Glutamatergic neuron (in vitro differentiated cells): ENCODE measurements around the gene FOXL3. TPM values are rescaled to one million over a fixed set of nuclear protein-coding genes. Genes with fewer than 3 reads are reported as not detected.
A peak's percentile ranks its signal among the peaks of the same experiment; 100 is the strongest.
"Not testable (repeated sequence)": the region's sequence is repeated elsewhere in the genome, so short reads cannot be mapped to it uniquely, and the experiment has no call there.

Experiments used
- DNase-seq: peaks from one replicate; pipeline ENCODE4 v3.0.0; 2022
- H3K27ac Mint-ChIP-seq: one replicate; pipeline ENCODE4 v1.8.0; 2020; ENCODE audit warnings: mild to moderate bottlenecking, mixed read lengths, inconsistent platforms; ENCODE audit not compliant: unreplicated experiment
- H3K27me3 Mint-ChIP-seq: one replicate; pipeline ENCODE4 v1.8.0; 2020; ENCODE audit warnings: mild to moderate bottlenecking, moderate library complexity, mixed read lengths, inconsistent platforms; ENCODE audit not compliant: unreplicated experiment
- H3K36me3 Mint-ChIP-seq: one replicate; pipeline ENCODE4 v1.8.0; 2020; ENCODE audit warnings: mild to moderate bottlenecking, mixed read lengths, inconsistent platforms; ENCODE audit not compliant: unreplicated experiment
- H3K4me1 Mint-ChIP-seq: one replicate; pipeline ENCODE4 v1.8.0; 2020; ENCODE audit warnings: mild to moderate bottlenecking, low read depth, mixed read lengths, inconsistent platforms; ENCODE audit not compliant: unreplicated experiment
- H3K4me3 Mint-ChIP-seq: one replicate; pipeline ENCODE4 v1.8.0; 2020; ENCODE audit warnings: mild to moderate bottlenecking, mixed read lengths, inconsistent platforms; ENCODE audit not compliant: unreplicated experiment
- H3K9me3 Mint-ChIP-seq: one replicate; pipeline ENCODE4 v1.8.0; 2020; ENCODE audit warnings: mild to moderate bottlenecking, moderate library complexity, mixed read lengths, inconsistent platforms; ENCODE audit not compliant: unreplicated experiment
- CTCF ChIP-seq: fragments of 200-600 bp; sonication (generic); IDR thresholded peaks from one replicate; pipeline ENCODE4 v1.5.0; 2021; ENCODE audit not compliant: partially characterized antibody, unreplicated experiment
- total RNA-seq: library from RNA; stranded (reverse); fragmentation: NEBNext Ultra II Directional; extraction: Animal tissue kit (Norgen Biotek cat#: 25700); gene quantifications from one replicate; pipeline ENCODE4 v1.2.1, GENCODE V29; 2021; ENCODE audit not compliant: unreplicated experiment

FOXL3 gene
- total RNA-seq, 1 donor from 2014 or later, result not detected

GRCh38 chr7:332646-333392 is 42.8 kb downstream of the FOXL3 start:
- H3K36me3 Mint-ChIP-seq, result no peaks in the 10 kb centered on the region
- peaks cover 15% of the 10 kb centered on the region for H3K9me3 Mint-ChIP-seq
- DNase-seq, result peak; percentile 91
- no peaks in the 10 kb centered on the region for H3K4me1 Mint-ChIP-seq
- H3K4me3 Mint-ChIP-seq, result no peak overlapping the region
- TF ChIP-seq CTCF, result peak; percentile 98
- H3K27ac Mint-ChIP-seq, result no peak overlapping the region
- H3K27me3 Mint-ChIP-seq, result peaks cover 15% of the 10 kb centered on the region

- TF ChIP-seq CTCF, result no peak
- Mint-ChIP-seq H3K9me3 (peaks cover 15% of the 10 kb centered on the region), H3K27ac (no peak overlapping the region), H3K4me3 (no peak overlapping the region), H3K4me1 (no peaks in the 10 kb centered on the region), H3K27me3 (peaks cover 18% of the 10 kb centered on the region), H3K36me3 (no peaks in the 10 kb centered on the region)
- DNase-seq, result peak; percentile 10
Measured at GRCh38 chr7:333393-333764, 43.4 kb downstream of the FOXL3 start.

DNA sequence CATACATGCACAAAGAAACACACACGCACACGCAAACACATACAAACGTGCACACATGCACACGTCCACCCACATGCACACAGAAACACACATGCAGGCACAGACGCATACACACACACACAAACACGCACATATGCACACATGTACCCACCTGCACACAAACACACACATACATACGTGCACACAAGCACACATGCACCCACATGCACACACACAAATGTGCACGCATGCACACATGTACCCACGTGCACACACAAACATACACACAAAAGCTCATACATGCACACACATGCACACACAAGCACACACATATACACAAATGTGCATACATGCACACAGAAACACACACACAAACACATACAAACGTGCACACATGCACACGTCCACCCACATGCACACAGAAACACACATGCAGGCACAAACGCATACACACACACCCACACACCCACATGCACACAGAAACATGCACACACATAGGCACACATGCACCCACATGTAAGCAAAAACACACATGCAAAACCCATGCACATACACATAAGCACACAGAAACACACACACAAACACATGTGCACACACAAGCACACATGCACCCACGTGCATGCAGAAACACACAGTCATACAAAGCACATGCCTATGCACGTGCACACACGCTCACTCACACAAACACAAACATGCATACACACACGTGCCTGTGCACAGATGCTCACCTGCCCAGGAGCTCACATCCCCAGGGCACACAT is 44.8 kb downstream of the FOXL3 start:
- H3K4me1 Mint-ChIP-seq, result no peaks in the 10 kb centered on the region
- H3K27me3 Mint-ChIP-seq, result peaks cover 23% of the 10 kb centered on the region
- H3K27ac Mint-ChIP-seq, result peak overlapping the region; percentile 65
- no peak for TF ChIP-seq CTCF
- peak; percentile 0 for DNase-seq
- no peak overlapping the region for H3K4me3 Mint-ChIP-seq
- no peaks in the 10 kb centered on the region for H3K36me3 Mint-ChIP-seq
- H3K9me3 Mint-ChIP-seq, result peaks cover 14% of the 10 kb centered on the region

GRCh38 chr7:335358-336148 is 45.6 kb downstream of the FOXL3 start:
- Mint-ChIP-seq H3K36me3 (no peaks in the 10 kb centered on the region), H3K4me3 (no peak overlapping the region), H3K27ac (no peak overlapping the region), H3K27me3 (peaks cover 20% of the 10 kb centered on the region), H3K4me1 (peaks cover 2% of the 10 kb centered on the region), H3K9me3 (peaks cover 14% of the 10 kb centered on the region)
- DNase-seq, result peak; percentile 11
- TF ChIP-seq CTCF, result no peak

GRCh38 chr7:336149-336533 is 46.2 kb downstream of the FOXL3 start:
- not testable (repeated sequence) for H3K4me3 Mint-ChIP-seq, H3K36me3 Mint-ChIP-seq, H3K4me1 Mint-ChIP-seq, H3K27ac Mint-ChIP-seq
- Mint-ChIP-seq H3K27me3 (peaks cover 19% of the 10 kb centered on the region), H3K9me3 (peaks cover 14% of the 10 kb centered on the region)
- DNase-seq, result peak; percentile 11
